Subcutaneous adipose tissue (tissue), 4 donors: ENCODE data around the gene COA8. TPM values are rescaled to one million over a fixed set of nuclear protein-coding genes. Genes with fewer than 3 reads are reported as not detected.

Experiments
- total RNA-seq, 4 donors: library from RNA; depleted of rRNA; stranded (reverse); fragments of >200 nt; gene quantifications; one replicate each; pipeline ENCODE4 v1.1.0, GENCODE V29; 2016
- TF ChIP-seq, protein P1 (sequence below): fragments of 450-650 bp; IDR thresholded peaks from one replicate; pipeline ENCODE4 v1.5.1; 2016; ENCODE audit warnings: low read depth, mild to moderate bottlenecking, control low read depth, antibody characterized with exemption, moderate library complexity

The COA8 gene
- total RNA-seq, 4 donors from 2014 or later = 35.1 to 59.9 (median 49.2) TPM

DNA sequence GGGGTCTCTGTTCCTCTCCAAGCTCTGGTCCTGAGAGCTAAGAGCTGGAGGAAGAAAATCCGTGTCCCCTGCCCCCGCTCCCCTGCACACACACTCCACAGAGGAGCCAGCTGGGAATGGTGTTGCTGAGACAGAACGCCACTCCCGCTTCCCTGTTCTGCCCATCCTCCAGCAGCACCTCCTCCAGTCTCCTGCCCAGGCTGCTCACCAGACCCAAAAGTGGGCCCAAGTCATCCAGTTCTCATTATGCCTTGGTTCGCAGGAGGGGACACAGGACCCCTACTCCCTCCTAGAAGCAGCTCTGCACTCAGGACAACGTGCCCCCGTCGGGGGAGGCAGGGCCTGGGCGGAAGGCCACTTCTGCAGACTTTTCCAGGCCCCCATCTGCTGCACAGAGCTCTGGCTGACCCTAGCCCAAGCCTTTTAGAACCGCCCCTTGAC lies 34.6 kb upstream of the COA8 start:
- TF ChIP-seq, protein P1, sequence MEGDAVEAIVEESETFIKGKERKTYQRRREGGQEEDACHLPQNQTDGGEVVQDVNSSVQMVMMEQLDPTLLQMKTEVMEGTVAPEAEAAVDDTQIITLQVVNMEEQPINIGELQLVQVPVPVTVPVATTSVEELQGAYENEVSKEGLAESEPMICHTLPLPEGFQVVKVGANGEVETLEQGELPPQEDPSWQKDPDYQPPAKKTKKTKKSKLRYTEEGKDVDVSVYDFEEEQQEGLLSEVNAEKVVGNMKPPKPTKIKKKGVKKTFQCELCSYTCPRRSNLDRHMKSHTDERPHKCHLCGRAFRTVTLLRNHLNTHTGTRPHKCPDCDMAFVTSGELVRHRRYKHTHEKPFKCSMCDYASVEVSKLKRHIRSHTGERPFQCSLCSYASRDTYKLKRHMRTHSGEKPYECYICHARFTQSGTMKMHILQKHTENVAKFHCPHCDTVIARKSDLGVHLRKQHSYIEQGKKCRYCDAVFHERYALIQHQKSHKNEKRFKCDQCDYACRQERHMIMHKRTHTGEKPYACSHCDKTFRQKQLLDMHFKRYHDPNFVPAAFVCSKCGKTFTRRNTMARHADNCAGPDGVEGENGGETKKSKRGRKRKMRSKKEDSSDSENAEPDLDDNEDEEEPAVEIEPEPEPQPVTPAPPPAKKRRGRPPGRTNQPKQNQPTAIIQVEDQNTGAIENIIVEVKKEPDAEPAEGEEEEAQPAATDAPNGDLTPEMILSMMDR = no peak

DNA sequence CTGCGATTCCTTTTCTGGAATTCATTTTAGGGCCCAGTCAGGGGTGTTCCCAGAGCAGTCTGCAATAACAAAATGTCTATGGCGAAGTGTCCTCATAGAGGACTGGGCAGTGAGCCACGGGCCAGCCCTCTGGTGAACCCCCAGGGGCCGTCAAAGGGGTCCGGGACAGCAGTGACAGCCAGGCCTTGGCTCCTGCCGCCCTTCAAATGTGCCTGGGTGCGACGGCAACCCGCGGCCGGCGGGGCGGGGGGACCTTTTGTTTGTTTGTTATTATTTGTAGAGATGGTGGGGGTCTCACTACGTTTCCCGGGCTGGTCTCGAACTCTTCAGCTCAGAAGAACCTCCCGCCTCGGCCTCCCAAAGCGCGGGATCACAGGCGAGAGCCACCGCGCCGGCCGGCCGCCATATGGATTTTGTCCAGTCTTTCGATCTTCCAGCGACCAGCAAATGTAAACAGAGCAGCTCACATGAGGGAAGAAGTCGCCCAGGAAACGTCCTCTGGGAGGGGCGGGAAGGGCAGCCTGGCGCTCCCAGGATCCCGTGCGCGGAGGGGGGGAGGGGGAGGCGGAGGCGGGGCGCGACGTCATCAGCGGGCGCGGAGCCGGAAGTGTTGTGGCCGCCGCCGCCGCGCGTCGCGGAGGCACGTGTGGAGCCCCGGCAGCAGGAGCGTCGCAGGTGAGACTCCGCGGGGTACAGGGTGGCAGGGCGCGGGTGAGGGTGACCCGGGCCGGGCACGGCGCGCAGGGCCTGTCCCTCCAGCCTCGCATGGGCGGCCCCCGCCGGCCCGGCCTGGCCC lies 34.0 kb upstream of the COA8 start, which contains the start of gene TRMT61A:
TSS of gene TRMT61A (plus strand) at position 610 of the 796 bp plus-strand sequence. CDS start 783 bp downstream, outside the sequence.
- TF ChIP-seq, protein P1 = no peak

DNA sequence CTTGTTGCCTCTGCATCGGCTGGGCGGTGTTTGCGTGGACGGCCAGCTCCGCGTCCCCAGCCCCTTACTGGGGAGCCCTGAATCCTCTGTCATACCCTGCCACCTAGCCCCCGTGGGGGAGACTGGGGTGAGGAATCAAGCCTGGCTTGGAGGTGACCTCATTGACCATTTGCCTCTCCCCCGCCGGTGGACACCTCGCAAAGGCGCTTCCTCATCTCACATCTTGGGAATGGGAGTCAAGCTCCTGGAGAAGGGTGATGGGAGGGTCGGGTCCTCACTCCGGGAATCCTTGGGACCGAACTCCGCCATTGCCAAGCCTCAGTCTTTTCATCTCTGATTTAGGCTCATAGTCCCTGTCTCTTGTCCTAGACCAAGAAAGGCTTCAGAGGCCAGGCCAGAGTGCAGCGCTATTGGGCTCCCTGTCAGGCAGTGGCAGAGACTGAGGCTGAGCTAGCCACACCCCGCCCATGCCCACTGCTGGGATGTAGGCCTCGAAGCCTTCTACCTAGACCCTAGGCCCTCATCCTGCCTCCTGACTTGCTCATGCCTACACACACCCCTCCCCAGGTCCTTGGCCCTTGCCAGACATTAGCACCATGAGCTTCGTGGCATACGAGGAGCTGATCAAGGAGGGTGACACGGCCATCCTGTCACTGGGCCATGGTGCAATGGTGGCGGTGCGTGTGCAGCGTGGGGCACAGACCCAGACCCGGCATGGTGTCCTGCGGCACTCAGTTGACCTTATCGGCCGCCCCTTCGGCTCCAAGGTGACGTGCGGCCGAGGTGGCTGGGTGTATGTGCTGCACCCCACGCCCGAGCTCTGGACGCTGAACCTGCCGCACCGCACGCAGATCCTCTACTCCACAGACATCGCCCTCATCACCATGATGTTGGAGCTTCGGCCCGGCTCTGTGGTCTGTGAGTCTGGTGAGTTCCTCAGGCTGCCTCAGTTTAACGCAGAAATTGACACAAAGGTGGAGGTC lies 33.1 kb upstream of the COA8 start:
- TF ChIP-seq, protein P1 = no peak

DNA sequence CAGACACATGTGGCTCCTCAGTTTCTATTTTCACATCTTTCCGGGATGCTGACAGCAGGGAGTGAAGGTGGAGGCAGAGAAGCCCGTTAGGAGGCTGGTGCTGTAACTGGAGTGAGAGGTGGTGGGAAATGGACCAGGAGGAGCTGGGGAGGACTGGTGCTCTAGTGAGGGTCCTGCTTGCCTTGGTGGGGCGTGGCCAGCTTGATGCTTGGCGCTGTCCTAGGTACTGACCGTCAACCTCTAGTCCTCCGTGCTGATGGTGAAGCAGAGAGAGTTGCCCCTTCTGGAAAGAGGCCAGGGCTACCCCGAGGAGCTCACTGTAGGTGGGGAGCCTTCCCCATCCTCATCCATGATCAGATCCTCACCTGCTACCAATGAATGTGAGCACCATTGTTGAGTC lies 32.4 kb upstream of the COA8 start:
- TF ChIP-seq, protein P1 = no peak

DNA sequence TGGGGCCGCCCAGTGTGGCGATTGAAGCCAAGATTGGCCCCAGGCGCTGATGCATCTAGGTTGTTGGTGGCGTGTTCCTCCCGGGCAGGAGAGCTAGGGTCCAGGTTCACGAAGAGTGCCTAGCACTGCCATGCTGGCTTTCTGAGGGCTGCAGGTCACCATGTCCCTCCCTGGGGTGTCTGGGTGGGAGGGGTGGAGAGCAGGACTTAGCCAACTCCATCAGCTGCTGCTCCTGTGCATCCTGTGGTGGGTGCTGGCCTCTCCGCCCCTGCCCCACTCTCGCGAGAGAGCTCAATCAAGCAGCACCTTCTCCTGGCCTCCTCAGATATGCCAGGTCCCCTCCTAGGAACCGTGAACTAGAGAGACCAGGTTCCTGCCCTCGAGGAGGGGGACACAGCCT lies 31.9 kb upstream of the COA8 start:
- TF ChIP-seq, protein P1 = no peak

DNA sequence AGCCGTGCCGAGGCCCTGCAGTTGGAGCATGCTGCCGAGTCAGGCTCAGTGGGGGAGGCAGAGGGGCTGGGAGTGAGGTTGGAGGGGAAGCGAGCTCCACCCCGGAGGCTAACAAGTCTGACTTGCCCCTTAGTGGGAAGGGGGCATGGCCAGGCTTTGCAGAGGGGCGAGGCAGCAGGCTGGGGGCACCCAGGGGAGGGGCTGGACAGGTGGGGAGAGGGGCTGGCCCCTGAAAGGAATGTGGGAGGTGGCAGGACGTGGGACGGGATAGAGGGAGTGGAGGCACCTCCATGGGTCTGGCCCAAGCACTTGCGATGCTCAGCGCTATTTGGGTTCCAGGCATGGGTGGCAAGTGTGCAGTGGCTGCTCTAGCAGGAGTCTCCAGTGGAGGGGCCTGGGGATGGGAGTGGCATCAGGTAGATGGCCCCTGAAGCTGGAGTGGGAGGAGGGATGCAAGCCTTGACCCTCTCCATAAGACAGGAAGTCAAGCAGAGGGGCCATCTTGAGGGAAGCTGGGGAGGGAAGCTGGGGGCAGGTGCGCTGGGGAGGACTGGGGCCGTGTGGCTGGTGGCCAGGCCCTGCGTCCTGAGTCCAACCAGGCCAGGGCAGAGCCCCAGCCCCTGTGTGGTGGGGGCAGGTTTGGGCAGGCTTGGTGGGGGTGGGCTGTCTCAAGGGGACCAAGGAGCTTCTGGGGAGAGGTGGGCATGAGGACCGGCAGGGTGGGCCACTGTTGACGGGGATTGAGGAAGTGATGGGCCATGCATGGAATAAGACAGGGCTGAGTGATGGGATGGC lies 31.1 kb upstream of the COA8 start:
- TF ChIP-seq, protein P1 = no peak
